GM19463 (cell line): ENCODE data around the gene TTC39B.
"Not testable (repeated sequence)": the region's sequence is repeated elsewhere in the genome, so short reads cannot be mapped to it uniquely, and the experiment has no call there.

Experiments used
- ATAC-seq: cut with Tn5 transposase; IDR thresholded peaks from one replicate; pipeline ENCODE4 v1.9.1; 2021; ENCODE audit warnings: mild to moderate bottlenecking, moderate library complexity; ENCODE audit not compliant: unreplicated experiment

The TTC39B gene

DNA sequence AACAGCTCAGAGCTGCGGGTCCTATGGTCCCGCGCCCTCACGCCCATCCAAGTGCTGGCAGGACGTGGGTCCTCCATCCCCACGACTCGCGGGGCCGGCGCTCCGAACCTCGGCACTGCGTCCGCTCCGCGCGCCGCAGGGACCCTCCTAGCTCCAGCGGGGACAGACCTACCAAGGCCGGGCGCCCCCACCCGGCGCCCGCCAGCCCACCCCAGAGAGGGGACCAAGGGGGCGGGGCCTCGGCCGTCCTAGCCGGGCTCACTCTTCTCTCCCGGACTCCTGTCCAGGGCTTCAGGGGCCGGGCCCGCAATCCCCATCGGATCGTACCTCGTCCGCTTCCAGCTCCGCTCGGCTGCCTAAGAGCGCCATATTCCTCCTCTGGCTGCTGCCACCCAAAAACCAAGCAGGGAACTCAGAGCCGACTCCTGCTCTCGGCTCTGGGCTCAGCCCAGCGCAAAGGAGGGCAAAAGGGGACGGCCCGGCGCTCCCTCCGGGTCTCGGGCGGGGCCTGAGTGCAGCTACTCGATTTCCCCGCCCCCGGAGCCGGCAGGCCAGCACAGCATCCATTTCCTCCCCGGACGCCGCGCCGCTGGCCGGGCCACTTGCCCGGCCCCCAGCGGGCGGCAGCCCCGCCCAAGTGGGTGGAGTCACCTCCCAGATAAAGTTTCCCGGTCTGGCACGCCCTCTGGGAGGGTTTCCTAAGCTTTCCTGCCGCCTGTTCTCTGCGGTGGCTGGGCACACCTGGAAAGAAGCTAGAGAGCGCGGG is at the start of gene TTC39B:
TSS of gene TTC39B (minus strand) at position 460 of the 766 bp plus-strand sequence. CDS start at position 369, 91 bp downstream.
- ATAC-seq: peak; percentile 93

DNA sequence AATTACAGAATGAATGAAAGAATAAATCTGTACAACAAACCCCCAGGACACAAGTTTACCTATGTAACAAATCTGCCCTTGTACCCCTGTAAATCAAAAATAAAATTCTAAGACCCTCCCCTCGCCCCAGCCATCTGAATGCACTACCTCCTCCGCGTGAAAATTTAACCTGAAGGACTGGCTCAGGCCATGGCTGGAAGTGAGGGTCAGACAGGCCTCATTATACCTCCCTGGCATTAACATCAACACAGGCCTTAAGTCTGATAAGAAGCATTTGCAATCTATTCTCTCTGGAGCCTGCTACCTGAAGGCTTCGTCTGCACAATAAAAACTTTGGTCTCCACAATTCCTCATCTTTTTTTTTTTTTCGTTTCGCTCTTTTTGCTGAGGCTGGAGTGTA is 48.7 kb upstream of the TTC39B start:
- no peak for ATAC-seq

DNA sequence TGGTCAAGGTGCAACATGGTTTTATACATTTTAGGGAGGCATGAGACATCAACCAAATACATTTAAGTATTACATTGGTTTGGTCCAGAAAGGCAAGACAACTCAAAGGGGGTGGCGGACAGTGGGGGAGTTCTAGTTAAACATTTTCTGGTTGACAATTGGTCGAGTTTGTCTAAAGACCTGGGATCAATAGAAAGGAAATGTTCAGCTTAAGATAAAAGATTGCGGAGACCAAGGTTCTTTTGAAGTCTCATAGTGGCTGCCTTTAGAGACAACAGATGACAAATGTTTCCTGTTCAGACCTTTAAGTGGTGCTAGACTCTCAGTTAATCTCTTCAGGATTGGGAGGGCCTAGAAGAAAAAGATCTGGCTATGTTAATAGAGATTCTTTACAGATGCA is 47.7 kb upstream of the TTC39B start:
- ATAC-seq: no peak

DNA sequence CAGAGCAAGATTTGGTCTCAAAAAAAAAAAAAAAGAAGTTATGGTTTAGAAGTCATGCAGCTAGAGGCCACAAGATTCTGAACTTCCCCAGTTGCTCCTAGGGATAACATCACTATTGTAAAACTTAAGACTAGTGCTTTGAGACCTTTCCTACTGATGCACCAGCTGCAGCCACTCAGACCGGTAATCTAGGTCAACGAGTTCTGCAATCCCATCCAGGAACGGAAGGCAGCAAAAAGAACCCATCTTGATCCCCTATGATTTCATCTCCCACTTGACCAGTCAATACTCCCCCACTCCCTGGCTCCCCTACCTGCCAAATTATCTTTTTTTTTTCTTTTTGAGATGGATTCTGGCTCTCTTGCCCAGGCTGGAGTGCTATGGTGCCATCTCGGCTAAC is 46.9 kb upstream of the TTC39B start:
- no peak for ATAC-seq

DNA sequence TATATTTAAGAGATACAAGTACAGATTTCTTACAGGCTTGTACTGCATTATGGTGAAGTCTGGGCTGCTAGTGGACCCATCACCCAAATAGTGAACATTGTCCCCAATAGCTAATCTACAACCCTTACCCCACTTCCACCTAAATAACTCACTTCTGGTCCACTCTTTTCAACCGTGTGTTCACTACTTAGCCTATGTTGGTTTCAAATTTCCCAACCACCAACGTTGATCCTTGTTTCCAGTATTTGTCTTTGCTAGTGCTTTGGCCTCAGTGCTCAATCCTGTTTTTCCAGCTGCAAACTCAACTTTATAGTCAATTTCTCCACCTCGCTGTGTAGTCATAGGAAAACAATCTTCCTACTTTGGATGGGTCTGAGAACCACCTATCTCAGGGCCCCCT is 45.3 kb upstream of the TTC39B start:
- no peak for ATAC-seq

DNA sequence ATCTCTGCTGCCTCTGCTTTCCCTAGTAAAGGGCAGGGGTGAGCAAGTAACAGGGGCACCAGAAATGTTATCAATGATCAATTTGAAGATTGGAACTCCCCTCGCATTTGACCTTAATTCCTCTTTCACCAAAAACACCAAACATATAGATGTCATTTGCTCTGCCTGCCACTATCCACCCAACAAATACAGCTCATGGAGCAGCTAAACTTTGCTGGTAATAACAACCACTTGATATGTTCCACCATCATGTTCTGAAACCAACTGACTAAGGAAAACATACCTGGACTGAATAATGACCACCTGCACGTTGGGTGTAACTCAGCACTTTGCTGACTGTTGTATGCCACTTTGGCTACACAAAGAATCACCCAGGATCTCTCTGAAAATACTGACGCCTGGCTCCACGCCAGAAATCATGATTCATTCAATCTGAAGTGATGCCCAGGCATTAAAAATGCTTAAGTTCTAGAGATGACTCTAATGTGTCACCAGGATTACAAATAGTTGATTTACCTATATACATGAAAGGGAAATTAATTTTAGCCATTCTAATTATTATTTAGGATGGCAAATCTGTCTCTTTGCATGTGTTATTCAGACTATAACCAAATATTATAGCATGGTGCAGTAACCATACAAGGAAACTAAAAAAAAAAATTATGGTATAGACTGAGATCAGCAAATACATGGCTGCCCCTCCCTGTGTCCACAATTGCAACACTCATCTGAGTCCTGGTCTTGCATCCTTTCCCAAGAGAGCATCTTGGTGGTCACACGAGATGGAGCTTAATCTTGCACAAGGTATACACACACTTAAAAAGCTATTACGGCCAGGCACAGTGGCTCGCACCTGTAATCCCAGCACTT is 43.1 kb upstream of the TTC39B start:
- ATAC-seq: no peak

DNA sequence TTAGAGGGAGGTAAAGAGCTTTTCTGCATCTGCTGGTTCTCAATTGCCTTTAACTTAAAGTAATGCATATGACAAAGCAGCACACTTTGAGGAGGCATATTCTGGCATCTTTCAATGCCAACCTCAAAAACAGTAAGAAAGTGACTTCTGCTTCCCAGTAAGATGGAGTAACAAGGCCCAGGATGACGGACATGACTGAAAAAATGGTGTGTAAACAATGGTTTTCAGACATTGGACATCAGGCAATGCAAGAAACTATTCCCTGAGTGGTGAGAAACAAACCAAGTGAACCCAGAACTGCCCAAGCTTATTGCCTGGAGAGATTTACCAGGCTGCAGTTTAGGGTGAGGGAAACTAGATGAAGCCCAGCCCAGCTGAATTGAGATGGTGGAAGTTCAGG is 39.8 kb upstream of the TTC39B start:
- ATAC-seq: no peak

DNA sequence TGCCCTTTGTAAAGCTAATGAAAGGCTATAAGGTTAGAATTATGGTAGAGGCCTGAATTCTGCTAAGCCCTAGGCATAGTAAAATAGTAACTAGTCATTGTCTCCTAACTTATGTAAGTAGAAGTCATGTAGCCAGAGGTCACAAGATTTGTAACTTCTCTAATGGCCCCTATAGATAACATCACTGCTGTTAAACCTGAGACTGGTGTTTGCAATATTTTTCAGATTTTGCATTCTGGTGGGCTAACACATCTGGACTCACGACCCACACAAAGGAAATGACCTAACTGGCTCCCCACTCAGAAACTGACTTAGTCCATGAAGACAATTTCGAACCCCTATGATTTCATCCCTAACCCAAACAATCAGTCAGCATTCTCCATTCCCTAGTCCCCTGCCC is 37.2 kb upstream of the TTC39B start:
- no peak for ATAC-seq

DNA sequence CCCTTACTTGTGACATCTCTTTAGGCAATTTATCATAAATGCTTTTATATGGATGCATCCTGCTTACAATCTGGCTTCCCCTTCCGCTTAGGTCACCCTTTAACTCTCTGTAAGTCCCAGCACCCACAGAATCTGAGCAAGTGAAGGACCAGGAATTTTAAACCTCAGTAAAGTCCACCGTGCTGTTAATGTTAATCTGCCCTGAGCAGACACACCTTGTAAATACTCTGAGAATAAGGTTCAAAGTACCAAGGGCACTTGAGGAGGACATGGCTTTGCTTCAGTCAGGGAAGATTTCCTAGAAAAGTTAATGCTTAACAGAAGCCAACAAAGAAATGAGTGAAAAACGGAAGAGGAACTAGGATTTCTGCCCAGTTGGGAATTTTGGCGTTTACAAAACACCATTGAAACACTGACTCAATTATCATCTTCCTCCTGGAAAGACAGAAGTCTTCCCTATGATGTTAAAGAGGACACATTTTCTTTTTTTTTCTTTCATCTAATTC is 26.4 kb upstream of the TTC39B start:
- ATAC-seq: no peak

DNA sequence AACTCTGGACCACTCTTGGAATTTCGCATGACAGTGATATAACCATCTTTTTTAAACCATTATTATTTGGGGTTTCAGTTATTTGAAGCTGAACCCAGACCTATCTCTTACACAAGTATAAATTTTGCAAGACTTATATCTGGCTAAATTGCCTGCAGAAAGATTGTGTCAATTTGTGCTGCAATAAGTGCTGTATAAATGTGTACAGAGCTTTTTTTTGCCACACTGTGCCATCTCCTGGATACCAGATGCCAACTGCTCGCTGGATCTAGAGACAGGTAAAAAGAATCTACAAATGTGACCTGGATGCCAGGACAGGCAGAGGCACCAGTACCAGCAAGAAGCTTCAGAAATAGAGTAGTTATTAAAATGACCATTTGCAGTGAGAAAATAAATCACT is 25.9 kb upstream of the TTC39B start:
- no peak for ATAC-seq

DNA sequence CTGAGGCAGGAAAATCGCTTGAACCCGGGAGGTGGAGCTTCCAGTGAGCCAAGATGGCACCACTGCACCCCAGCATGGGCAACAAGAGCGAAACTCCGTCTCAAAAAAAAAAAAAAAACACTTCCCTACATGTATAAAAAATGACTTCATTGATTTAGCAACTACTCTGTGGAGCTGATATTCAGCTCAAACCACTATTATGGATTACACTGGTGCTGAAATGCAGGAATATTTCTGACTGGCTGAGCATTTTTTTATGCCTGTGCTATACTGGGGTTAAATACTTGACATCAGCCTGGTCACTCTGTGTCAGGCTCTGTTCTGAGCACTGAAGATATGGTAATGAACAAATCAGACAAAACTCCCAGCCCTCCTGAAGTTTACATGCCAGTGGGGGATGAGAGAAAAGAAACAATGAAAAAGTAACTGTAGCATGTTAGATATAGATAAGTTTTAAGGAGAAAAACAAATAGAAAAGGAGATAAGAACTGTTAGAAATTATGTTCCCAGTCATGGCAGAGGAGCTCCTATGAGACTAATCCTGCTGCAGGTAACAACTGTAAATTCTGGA is 22.6 kb upstream of the TTC39B start:
- ATAC-seq: no peak

DNA sequence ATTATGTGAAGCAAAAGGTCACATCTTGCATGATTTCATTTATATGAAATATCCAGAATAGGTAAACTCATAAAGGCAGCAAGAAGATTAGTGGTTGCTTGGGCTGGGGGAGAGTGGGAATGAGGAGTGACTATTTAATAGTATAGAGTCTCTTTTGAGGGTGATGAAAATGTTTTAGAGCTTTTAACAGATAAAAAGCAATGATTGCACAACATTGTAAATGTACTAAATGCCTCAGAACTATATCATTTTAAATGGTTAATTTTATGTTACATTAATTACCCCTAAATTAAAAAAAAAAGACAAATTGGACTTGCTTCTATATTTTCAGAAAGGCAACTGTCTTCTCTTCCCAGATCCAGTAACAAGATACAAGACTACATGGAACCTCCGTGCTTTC is 21.9 kb upstream of the TTC39B start:
- ATAC-seq: no peak

DNA sequence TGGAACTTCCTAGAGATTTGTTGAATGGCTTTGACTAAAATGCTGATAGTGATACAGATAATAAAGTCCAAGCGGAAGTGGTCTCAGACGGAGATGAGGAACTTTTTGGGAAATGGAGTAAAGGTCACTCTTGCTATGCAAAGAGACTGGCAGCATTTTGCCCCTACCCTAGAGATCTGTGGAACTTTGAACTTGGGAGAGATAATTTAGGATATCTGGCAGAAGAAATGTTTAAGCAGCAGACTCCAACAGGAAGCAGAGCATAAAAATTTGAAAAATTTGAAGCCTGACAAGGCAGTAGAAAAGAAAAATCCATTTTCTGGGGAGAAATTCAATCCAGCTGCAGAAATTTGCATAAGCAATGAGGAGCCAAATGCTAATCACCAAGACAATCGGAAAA is 15.7 kb upstream of the TTC39B start:
- not testable (repeated sequence) for ATAC-seq

DNA sequence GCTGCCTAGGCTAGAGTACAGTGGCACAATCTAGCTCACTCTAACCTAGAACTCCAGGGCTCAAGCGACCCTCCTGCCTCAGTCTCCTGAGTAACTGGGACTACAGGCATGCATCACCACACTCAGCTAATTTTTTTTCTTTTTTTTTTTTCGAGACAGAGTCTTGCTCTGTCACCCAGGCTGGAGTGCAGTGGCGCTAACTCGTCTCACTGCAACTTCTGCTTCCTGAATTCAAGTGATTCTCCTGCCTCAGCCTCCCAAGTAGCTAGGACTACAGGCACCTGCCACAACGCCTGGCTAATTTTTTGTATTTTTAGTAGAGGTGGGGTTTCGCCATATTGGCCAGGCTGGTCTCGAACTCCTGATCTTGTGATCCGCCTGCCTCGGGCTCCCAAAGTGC is 12.6 kb upstream of the TTC39B start:
- ATAC-seq: not testable (repeated sequence)

DNA sequence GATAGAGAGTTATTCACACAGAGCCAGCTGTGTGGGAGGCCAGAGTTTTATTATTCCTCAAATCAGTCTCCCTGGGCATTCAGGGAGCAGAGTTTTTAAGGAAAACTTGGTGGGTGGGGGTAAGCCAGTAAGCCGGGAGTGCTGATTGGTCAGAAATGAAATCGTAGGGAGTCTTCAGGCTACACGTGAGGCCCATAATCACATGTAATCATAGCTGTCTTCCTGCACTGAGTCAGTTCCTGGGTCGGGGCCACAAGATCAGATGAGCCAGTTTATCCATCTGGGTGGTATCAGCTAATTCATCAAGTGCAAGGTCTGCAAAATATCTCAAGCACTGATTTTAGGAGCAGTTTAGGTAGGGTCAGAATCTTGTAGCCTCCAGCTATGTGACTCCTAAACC is 10.8 kb upstream of the TTC39B start:
- no peak for ATAC-seq

DNA sequence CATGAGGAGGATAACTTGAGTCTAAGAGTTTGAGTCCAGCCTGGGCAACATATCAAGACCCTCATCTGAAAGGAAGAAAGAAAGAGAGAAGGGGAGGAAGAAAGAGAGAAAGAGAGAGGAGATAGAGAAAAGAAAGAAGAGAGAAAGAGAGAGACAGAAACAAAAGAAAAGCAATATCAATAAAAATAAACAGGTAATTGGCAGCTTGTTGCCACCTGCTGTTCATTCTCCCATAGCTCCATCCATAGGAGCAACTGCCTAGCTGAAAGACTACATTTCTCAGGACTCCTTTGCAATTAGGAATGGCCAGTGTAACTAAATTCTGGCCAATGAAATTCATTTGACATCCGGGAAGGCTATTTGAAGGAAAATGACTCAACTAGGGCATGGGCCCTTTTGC is 4.6 kb upstream of the TTC39B start:
- no peak for ATAC-seq

DNA sequence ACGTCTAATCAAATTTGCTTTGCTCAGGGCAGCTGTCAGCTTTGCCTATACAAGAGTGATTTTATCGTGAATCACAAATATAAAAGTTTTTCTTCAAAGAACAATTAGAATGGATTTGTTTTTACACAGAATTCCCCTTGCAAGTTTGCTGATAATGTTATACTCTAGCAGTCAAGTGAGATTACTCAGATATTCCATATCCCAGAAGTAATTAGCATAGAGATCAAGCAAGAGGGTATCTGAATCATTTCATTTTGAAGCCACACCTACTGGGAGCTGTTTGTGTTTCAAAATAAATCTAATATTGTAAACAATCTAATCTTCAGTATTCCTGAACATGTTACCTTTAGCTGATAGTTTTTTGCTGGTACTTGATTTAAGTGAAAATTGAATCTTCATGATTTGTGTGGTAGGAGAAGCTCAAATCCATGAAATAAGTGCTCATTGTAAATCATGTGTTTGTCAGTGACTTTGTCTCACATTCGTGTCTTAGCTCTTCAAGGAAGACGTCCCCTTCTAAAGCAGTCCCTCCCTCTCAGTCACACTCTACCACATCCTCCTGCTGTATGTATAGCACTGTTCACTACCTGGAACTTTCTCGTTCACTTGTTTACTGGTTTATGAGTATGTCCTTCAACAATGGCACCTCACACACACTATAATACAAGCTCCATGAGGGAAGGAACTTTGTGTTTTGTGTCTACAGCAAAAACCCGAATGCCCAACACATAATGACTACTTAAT is 3.3 kb upstream of the TTC39B start:
- no peak for ATAC-seq

DNA sequence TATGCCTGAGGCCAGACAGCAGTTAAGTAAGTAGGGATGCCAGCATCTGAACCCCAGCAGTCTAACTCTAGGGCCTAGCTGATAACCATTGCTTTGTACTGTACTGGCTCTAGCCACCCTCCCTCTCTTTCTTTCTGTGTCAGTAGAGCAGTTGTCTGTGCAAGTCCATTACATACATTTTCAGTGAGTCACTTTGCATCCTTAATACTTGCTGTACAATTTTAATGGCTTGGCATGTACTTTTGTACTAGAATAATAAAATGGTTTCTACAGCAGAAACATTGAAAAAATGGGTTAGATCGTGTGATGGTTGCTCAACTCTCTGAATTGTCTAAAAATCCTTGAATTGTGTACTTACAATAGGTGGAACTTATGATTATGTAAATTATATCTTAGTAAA is 1.5 kb upstream of the TTC39B start:
- no peak for ATAC-seq

DNA sequence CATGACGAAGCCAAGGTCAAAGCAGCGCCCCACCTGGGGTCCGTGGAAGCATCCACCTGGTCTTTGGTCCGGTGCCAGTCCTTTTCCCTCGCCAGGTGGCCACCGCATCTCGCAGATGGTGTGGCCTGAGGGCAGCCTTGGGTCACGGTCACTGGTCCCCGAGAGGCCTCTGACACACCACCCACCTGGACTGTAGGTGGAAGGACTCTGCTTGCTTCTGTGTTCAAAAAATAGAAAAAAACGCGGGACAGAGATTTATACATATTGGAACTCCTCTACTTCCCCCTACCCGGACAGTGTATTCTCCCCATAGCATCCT is 466 bp upstream of the TTC39B start:
- peak; percentile 21 for ATAC-seq

DNA sequence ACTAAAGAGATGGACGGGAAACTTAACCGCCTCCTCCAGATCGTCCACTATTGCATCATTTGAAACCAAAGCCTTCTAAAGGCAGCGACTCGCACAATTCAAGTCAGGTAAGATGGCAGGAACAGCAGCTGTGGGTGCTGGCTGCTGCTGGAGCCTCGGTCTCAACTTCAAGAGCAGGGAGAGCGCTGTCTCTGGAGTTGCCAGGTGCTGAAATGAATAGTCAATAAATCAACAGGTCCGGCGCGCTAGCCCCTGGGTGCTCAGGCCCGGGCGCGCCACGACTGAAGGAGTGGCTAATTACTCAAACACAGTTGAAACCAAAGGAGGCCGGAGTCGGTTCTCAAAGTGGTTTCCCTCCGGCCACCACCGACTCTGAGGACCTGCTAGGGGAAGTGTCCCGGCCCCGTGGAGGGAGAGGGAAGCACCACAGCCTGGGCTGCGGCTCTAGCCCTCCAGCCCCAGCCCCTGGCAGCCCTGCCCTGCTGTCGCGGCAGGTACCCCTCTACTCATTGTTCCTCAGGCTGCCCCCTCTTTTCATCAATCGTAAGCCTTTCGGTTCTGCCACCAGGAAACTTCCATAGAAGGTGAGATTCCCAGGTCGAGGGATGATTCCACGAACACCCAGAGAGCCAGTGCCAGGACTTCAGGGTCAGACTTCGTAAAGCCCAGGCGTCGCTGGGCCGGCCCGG is 804 bp downstream of the TTC39B start:
- peak; percentile 16 for ATAC-seq

DNA sequence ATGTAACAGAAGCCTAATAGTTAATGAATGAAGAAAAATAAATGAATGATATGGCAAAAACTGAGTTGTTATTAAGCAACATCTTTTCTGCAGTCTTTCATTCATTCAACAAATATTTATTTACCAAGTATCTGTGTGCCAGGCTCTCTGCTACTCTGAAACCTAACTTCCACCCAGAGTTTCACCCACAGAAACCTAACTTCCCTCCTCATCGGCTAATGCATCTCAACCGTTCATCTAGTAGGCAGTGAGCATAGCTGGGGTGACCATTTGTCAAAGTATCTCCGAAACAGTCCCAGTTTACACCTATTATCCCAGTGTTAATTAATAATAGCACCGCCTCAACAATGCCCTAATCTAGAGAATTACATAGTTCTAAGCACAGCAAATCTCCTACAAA is 1.5 kb downstream of the TTC39B start:
- no peak for ATAC-seq
